Skeletal muscle satellite cell (primary cell): Measurements from ENCODE around the gene UBXN7.
"Not testable (repeated sequence)": the region's sequence is repeated elsewhere in the genome, so short reads cannot be mapped to it uniquely, and the experiment has no call there.

Experiments used
- H3K27me3 ChIP-seq: 2 replicates; pipeline ENCODE4 v1.7.0; 2013; ENCODE audit warnings: low read length; ENCODE audit not compliant: control insufficient read depth, insufficient read depth
- H3K36me3 ChIP-seq: 2 replicates; pipeline ENCODE4 v1.7.0; 2013; ENCODE audit warnings: mild to moderate bottlenecking, control low read depth, low read length; ENCODE audit not compliant: insufficient read depth
- H3K4me1 ChIP-seq: 2 replicates; pipeline ENCODE4 v1.7.0; 2013; ENCODE audit warnings: low read length; ENCODE audit not compliant: control insufficient read depth, insufficient read depth
- H3K4me2 ChIP-seq: 2 replicates; pipeline ENCODE4 v1.7.0; 2013; ENCODE audit warnings: mild to moderate bottlenecking, low read length
- H3K4me3 ChIP-seq: 2 replicates; pipeline ENCODE4 v1.7.0; 2013; ENCODE audit warnings: low read length
- H3K9ac ChIP-seq: 2 replicates; pipeline ENCODE4 v1.7.0; 2013; ENCODE audit warnings: mild to moderate bottlenecking, low read depth, low read length, moderate library complexity
- H3K9me3 ChIP-seq: replicated peaks from 2 replicates; pipeline ENCODE4 v1.7.0; 2013; ENCODE audit warnings: mild to moderate bottlenecking, control low read depth, low read length

The UBXN7 gene

DNA sequence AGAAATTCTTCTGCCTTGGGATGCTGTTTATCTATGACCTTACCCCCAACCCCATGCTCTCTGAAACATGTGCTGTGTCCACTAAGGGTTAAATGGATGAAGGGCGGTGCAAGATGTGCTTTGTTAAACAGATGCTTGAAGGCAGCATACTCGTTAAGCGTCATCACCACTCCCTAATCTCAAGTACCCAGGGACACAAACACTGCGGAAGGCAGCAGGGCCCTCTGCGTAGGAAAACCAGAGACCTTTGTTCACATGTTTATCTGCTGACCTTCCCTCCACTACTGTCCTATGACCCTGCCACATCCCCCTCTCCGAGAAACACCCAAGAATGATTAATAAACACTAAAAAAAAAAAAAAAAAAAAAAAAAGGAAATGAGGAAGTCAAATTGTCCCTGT lies 46.2 kb downstream of the UBXN7 start:
- H3K4me1 ChIP-seq: peaks cover 12% of the 10 kb centered on the region
- not testable (repeated sequence) for H3K27me3 ChIP-seq, H3K9me3 ChIP-seq, H3K4me2 ChIP-seq, H3K4me3 ChIP-seq, H3K9ac ChIP-seq
- peaks cover 14% of the 10 kb centered on the region for H3K36me3 ChIP-seq

DNA sequence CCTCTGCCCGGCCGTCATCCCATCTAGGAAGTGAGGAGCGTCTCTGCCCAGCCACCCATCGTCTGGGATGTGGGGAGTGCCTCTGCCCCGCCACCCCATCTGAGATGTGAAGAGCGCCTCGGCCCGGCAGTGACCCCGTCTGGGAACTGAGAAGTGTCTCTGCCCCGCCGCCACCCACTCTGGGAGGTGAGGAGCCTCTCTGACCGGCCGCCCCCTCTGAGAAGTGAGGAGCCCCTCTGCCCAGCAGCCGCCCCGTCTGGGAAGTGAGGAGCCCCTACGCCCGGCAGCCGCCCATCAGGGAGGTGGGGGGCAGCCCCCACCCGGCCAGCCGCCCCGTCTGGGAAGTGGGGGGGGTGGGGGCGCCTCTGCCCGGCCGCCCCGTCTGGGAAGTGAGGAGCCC lies 46.8 kb downstream of the UBXN7 start:
- H3K36me3 ChIP-seq, H3K27me3 ChIP-seq, H3K4me2 ChIP-seq, H3K9me3 ChIP-seq, H3K4me3 ChIP-seq, H3K9ac ChIP-seq: not testable (repeated sequence)
- H3K4me1 ChIP-seq: peaks cover 12% of the 10 kb centered on the region

DNA sequence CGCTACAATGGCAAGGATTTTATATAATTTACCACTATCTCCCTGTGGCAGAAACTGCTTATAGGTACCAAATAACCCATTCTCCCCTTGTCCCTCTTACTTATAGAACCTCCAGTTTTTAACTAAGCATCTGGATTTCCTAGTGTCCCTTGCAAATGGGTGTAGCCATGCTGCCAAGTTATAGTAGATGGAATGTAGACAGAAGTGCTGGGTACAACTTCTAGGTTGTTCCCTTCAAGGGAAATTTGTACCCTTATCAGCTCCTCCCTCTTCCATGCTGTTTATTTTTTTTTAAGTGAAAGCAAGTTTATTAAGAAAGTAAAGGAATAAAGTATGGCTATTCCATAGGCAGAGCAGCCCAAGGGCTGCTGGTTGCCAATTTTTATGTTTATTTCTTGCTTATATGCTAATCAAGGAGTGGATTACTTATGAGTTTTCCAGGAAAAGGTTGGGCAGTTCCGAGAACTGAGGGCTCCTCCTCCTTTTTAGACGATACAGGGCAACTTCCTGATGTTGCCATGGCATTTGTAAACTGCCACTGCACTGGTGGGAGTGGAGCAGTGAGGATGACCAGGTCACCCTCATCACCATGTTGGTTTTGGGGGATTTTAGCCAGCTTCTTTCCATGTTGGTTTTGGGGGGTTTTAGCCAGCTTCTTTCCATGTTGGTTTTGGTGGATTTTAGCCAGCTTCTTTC lies 53.9 kb downstream of the UBXN7 start:
- no peaks in the 10 kb centered on the region for H3K4me1 ChIP-seq
- H3K4me2 ChIP-seq: no peak overlapping the region
- H3K4me3 ChIP-seq: no peak overlapping the region
- H3K9ac ChIP-seq: no peak overlapping the region
- H3K9me3 ChIP-seq: no peaks in the 10 kb centered on the region
- H3K27me3 ChIP-seq: no peaks in the 10 kb centered on the region
- peaks cover 15% of the 10 kb centered on the region for H3K36me3 ChIP-seq

DNA sequence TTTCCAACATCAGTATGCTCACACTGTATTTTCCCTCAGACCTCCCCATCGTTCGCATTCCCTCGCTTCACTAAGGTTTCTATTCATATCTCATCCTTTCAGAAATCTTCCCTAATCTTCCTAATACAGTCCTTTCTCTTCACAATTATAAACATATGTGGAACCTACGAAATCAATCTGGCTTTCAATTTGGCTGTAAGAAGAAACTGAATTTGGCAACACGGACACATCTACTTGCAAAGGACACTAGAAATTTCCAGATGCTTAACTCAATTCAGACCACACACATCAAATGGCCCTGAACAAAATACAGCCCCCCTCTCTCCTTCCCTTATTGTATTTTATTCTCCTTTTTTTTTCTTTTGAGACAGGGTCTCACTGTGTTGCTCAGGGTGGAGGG lies 54.9 kb downstream of the UBXN7 start:
- Histone ChIP-seq H3K36me3 (peaks cover 15% of the 10 kb centered on the region), H3K9me3 (no peaks in the 10 kb centered on the region), H3K4me3 (no peak overlapping the region), H3K9ac (no peak overlapping the region), H3K27me3 (no peaks in the 10 kb centered on the region), H3K4me2 (no peak overlapping the region), H3K4me1 (no peaks in the 10 kb centered on the region)

DNA sequence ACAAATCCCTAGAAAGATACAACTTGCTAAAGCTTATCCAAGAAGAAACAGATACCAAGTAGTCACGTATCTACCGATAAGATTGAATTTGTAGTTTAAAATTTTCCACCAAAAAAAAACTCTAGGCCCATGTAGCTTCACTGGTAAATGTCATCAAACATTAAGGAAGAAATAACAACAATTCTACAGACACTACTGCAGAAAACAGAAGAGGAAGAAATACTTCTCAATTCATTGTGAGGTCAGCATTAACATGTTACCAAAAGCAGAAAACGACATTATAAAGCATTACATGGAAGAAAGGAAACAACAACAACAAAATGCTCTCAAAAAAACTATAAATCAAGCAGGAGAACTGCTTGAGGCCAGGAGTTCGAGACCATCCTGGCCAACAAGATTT lies 66.5 kb downstream of the UBXN7 start:
- Histone ChIP-seq H3K9me3 (no peaks in the 10 kb centered on the region), H3K9ac (no peak overlapping the region), H3K4me2 (no peak overlapping the region), H3K36me3 (peaks cover 50% of the 10 kb centered on the region), H3K27me3 (no peaks in the 10 kb centered on the region), H3K4me1 (no peaks in the 10 kb centered on the region), H3K4me3 (no peak overlapping the region)

DNA sequence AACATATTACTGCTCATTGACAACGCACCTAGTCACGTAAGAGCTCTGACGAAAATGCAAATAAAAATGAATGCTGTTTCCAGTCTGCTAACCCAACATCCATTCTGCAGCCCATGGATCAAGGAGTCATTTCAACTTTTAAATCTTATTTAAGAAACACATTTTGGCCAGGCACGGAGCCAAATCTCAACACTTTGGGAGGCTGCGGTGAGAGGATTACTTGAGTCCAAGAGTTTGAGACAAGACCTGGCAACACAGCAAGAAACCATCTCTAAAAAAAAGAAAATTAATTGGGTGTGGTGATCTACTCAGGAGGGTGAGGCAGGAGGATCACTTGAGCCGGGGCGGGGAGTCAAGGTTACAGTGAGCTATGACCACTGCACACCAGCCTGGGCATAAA lies 71.6 kb downstream of the UBXN7 start:
- H3K27me3 ChIP-seq: no peaks in the 10 kb centered on the region
- no peak overlapping the region for H3K9ac ChIP-seq
- no peak overlapping the region for H3K4me2 ChIP-seq
- H3K4me1 ChIP-seq: no peaks in the 10 kb centered on the region
- H3K9me3 ChIP-seq: no peaks in the 10 kb centered on the region
- H3K36me3 ChIP-seq: peaks cover 55% of the 10 kb centered on the region
- H3K4me3 ChIP-seq: no peak overlapping the region

DNA sequence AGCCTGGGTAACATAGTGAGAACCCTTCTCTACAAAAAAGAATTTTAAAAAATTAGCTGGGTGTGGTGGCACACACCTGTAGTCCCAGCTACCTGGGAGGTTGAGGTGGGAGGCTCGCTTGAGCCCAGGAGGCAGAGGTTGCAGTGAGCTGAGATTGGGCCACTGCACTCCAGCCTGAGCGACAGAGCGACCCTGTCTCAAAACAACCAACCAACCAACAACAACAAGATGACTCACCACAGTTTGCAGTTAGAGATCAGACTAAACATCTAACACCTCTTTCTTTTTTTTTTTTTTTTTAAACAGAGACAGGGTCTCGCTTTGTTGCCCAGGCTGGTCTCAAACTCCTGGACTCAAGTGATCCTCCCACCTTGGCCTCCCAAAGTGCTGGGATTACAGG lies 73.7 kb downstream of the UBXN7 start:
- H3K27me3 ChIP-seq, H3K9ac ChIP-seq, H3K4me2 ChIP-seq, H3K4me3 ChIP-seq, H3K4me1 ChIP-seq, H3K9me3 ChIP-seq: not testable (repeated sequence)
- peaks cover 59% of the 10 kb centered on the region for H3K36me3 ChIP-seq

DNA sequence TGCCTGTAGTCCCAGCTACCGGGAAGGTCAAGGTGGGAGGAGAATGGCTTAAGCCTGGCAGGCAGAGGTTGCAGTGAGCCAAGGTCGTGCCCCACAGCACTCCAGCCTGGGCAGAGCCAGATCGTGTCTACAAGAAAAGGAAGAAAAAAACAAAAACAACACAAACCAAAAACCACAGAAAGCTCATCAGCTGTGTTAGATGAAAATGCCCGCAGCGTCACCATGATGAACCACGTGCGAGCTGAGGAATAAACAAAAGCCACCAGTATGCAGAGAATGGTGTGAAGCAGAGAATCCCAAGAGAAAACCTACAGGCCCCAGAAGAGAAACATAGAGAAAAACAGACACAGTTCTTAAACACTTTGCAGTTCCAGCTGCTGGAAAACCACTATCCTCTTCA lies 74.3 kb downstream of the UBXN7 start:
- Histone ChIP-seq H3K9ac (no peak overlapping the region), H3K4me1 (no peaks in the 10 kb centered on the region), H3K27me3 (no peaks in the 10 kb centered on the region), H3K9me3 (no peaks in the 10 kb centered on the region), H3K4me3 (no peak overlapping the region), H3K4me2 (no peak overlapping the region), H3K36me3 (peaks cover 55% of the 10 kb centered on the region)

DNA sequence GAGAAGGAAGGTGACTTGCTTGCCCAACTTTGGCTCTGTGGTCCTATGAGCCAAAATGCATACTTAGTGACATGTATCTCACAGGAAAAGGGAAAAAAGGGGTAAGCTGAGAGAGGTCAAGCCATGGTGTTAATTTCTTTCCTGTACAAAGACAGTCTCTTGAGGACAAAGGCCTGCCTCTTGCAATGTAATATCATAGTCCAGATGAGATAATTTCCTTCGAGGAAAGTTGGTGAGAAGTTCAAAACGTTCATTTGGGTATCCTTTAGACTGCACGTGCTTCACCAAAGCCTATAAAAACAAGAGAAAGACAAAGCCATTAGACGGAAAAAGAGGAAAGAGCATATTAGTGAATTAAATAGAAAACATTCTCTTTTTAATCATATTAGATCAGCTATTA lies 75.7 kb downstream of the UBXN7 start:
- Histone ChIP-seq H3K9me3 (no peaks in the 10 kb centered on the region), H3K27me3 (no peaks in the 10 kb centered on the region), H3K4me3 (no peak overlapping the region), H3K4me1 (no peaks in the 10 kb centered on the region), H3K4me2 (no peak overlapping the region), H3K9ac (no peak overlapping the region), H3K36me3 (peaks cover 44% of the 10 kb centered on the region)

DNA sequence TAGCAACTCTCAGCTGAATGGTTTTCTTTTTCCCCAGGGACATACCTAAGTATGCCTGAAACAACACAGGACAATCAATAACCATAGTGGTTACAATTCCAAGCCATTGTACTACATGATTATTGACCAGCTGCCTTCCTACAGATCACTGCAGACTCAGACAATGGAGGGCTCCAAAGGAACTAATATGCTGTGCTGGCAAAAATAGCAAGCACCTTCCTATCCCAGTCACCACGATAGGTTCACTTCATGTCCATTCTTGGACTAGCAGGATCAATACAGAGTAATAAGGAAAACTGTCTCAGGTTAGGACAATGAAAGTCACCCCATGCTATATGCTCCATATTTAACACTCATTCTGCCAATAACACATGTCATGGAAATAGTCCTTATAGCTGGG lies 76.6 kb downstream of the UBXN7 start:
- Histone ChIP-seq H3K9me3 (no peaks in the 10 kb centered on the region), H3K9ac (no peak overlapping the region), H3K36me3 (peaks cover 40% of the 10 kb centered on the region), H3K4me1 (no peaks in the 10 kb centered on the region), H3K4me2 (no peak overlapping the region), H3K27me3 (no peaks in the 10 kb centered on the region), H3K4me3 (no peak overlapping the region)

DNA sequence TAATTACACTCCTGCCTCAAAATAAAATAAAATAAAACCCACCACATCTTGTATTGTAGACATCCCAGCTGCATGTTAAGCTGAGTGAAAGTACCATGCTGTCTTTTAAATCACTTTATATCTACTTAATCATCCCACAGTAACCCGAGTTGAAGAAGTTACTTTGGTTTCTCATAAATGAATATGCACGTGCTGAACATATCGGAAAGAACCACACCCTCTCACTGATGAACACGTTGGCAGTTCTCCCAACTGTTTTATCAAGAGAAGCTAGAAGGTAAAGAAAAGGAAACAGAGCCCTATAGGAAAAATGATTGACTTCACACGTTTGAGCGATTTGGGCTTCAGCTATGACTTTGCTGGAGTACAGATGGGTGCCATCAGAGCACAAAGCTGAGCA lies 78.1 kb downstream of the UBXN7 start:
- Histone ChIP-seq H3K4me1 (no peaks in the 10 kb centered on the region), H3K4me3 (no peak overlapping the region), H3K27me3 (no peaks in the 10 kb centered on the region), H3K9ac (no peak overlapping the region), H3K9me3 (no peaks in the 10 kb centered on the region), H3K36me3 (peaks cover 38% of the 10 kb centered on the region), H3K4me2 (no peak overlapping the region)

DNA sequence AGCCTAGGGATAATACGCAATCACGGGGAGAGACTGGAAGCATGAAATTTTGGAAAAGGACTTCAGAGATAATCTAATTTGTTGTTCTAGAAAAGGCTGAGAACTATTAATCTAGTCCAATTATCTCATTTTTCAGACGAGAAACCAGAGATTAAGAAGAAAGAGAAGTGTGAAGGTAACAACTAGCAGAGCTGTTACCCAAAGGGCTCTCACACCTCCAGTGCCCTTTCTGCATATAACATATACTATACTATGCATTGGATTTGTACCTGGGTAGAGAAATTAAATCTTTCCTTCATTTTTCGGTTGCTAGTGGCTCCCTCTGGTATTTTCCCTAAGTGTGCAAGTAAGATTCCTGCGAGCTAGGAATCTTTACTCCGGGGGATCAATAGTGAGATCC lies 80.7 kb downstream of the UBXN7 start:
- H3K9me3 ChIP-seq: no peaks in the 10 kb centered on the region
- H3K27me3 ChIP-seq: no peaks in the 10 kb centered on the region
- peaks cover 32% of the 10 kb centered on the region for H3K36me3 ChIP-seq
- H3K4me2 ChIP-seq: no peak overlapping the region
- H3K4me3 ChIP-seq: no peak overlapping the region
- no peak overlapping the region for H3K9ac ChIP-seq
- no peaks in the 10 kb centered on the region for H3K4me1 ChIP-seq
